Progenitor cell of endocrine pancreas (in vitro differentiated cells): ENCODE measurements around the gene PTRHD1. TPM values are rescaled to one million over a fixed set of nuclear protein-coding genes. Genes with fewer than 3 reads are reported as not detected.

Experiments used
- DNase-seq: peaks from one replicate; pipeline ENCODE4 v3.0.0; 2021; ENCODE audit warnings: low spot score; ENCODE audit not compliant: unreplicated experiment
- H3K27ac Mint-ChIP-seq: 2 replicates; pipeline ENCODE4 v1.8.0; 2021; ENCODE audit warnings: mild to moderate bottlenecking, moderate library complexity, mixed read lengths
- H3K27me3 Mint-ChIP-seq: 2 replicates; pipeline ENCODE4 v1.8.0; 2021; ENCODE audit warnings: mixed read lengths
- H3K36me3 Mint-ChIP-seq: 2 replicates; pipeline ENCODE4 v1.8.0; 2022; ENCODE audit warnings: mixed read lengths; ENCODE audit not compliant: insufficient read depth
- H3K4me1 Mint-ChIP-seq: 2 replicates; pipeline ENCODE4 v1.8.0; 2021; ENCODE audit warnings: low read depth, mixed read lengths
- H3K4me3 Mint-ChIP-seq: 2 replicates; pipeline ENCODE4 v1.8.0; 2021; ENCODE audit warnings: low read depth, mild to moderate bottlenecking, moderate library complexity, mixed read lengths
- H3K9me3 Mint-ChIP-seq: 2 replicates; pipeline ENCODE4 v1.8.0; 2021; ENCODE audit warnings: low read depth, mixed read lengths
- total RNA-seq: library from RNA; stranded (reverse); gene quantifications from 2 replicates; pipeline ENCODE4 v1.2.1, GENCODE V29; 2021
- TF ChIP-seq, protein P1 (sequence below): fragments of 200-600 bp; sonication (generic); IDR thresholded peaks from one replicate; pipeline ENCODE4 v1.5.0; 2021; ENCODE audit warnings: antibody characterized with exemption, mild to moderate bottlenecking; ENCODE audit not compliant: unreplicated experiment

PTRHD1 gene
- total RNA-seq, 1 donor from 2014 or later = 21.3 TPM

DNA sequence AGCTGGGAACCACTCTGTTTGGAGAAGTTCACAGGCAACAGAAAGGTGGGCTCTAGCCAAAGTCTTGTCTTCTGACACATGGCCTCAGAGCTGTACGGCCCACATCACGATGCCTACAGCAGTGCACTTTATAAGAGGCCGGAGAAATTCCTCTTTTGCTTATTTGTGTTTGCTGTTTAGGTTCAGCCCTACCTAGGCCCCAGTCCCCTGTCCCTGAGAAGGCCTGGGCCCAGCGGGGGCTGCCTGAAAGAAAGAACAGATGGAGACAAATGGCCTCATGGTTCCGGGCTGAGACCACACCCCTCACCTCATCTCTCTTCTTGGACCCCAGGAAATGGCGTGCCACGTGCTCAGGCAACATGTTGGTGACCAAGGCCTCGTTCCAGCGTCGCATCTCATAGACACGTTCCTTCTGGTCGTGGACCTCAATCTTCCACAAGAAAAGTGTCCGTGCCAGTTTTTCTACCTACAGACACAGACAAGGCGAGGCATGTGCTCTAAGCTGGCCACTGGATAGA lies 30.9 kb upstream of the PTRHD1 start:
- Mint-ChIP-seq H3K4me3 (no peak overlapping the region), H3K27me3 (no peaks in the 10 kb centered on the region), H3K36me3 (peaks cover 8% of the 10 kb centered on the region), H3K4me1 (peaks cover 2% of the 10 kb centered on the region), H3K9me3 (no peaks in the 10 kb centered on the region), H3K27ac (no peak overlapping the region)
- no peak for DNase-seq
- TF ChIP-seq, protein P1, sequence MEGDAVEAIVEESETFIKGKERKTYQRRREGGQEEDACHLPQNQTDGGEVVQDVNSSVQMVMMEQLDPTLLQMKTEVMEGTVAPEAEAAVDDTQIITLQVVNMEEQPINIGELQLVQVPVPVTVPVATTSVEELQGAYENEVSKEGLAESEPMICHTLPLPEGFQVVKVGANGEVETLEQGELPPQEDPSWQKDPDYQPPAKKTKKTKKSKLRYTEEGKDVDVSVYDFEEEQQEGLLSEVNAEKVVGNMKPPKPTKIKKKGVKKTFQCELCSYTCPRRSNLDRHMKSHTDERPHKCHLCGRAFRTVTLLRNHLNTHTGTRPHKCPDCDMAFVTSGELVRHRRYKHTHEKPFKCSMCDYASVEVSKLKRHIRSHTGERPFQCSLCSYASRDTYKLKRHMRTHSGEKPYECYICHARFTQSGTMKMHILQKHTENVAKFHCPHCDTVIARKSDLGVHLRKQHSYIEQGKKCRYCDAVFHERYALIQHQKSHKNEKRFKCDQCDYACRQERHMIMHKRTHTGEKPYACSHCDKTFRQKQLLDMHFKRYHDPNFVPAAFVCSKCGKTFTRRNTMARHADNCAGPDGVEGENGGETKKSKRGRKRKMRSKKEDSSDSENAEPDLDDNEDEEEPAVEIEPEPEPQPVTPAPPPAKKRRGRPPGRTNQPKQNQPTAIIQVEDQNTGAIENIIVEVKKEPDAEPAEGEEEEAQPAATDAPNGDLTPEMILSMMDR = no peak

DNA sequence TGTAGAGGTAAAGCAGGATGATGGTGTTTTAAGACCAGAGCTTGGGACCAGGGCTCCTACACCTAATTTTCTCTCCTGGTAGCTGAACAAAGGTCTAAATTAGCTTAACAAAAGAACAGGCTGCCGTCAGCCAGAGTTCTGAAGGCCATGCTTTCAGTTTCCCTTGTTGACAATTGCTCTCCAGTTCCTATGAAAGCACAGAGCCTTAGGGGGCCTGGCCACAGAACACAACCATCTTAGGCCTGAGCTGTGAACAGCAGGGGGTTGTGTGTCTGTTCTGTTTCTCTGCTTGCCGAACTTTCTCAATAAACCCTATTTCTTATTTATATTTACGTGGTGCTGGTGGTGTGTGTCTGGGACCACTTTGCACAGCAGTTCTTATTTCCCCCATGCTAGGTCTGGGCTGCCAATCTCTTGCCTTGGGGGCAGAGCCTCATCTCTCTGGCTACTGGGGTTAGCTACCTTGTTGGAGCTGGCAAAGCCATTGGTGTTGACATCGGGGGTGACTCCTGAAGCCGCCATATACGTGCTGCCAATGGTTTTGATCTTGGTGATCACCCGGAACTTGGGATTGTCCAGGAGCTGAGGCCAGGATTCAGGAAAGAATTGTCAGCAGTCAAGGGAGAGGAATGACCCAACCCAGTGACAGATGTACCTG lies 29.0 kb upstream of the PTRHD1 start:
- TF ChIP-seq, protein P1 = no peak
- H3K9me3 Mint-ChIP-seq = no peaks in the 10 kb centered on the region
- H3K36me3 Mint-ChIP-seq = peaks cover 11% of the 10 kb centered on the region
- H3K4me1 Mint-ChIP-seq = no peaks in the 10 kb centered on the region
- DNase-seq = no peak
- H3K27ac Mint-ChIP-seq = no peak overlapping the region
- no peaks in the 10 kb centered on the region for H3K27me3 Mint-ChIP-seq
- no peak overlapping the region for H3K4me3 Mint-ChIP-seq

DNA sequence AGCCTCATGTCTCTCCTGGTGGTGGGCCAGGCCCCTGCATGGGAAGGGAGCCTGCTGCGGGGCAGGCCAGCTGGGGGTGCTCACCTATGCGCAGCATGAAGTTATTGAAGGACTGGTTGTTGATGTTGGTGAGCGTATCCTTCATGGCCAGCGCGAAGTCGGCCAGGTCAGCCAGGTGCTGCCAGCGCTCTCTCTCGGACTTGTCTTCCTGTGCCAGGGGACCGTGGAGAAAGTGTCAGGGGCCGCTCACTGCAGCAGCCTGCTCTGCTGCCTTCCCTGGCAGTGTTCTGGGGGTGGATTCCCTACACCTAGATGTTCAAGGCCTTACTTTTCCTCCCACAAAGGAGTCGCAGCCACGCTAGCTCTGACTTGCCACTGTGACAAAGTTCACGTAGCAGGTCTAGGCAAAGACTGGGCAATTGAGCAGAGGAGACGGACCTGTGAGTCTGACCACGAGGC lies 28.3 kb upstream of the PTRHD1 start:
- H3K27me3 Mint-ChIP-seq = no peaks in the 10 kb centered on the region
- H3K36me3 Mint-ChIP-seq = peaks cover 11% of the 10 kb centered on the region
- H3K4me3 Mint-ChIP-seq = no peak overlapping the region
- H3K27ac Mint-ChIP-seq = peak overlapping the region; percentile 41
- TF ChIP-seq, protein P1 = no peak
- no peaks in the 10 kb centered on the region for H3K9me3 Mint-ChIP-seq
- no peak for DNase-seq
- H3K4me1 Mint-ChIP-seq = peaks cover 6% of the 10 kb centered on the region

DNA sequence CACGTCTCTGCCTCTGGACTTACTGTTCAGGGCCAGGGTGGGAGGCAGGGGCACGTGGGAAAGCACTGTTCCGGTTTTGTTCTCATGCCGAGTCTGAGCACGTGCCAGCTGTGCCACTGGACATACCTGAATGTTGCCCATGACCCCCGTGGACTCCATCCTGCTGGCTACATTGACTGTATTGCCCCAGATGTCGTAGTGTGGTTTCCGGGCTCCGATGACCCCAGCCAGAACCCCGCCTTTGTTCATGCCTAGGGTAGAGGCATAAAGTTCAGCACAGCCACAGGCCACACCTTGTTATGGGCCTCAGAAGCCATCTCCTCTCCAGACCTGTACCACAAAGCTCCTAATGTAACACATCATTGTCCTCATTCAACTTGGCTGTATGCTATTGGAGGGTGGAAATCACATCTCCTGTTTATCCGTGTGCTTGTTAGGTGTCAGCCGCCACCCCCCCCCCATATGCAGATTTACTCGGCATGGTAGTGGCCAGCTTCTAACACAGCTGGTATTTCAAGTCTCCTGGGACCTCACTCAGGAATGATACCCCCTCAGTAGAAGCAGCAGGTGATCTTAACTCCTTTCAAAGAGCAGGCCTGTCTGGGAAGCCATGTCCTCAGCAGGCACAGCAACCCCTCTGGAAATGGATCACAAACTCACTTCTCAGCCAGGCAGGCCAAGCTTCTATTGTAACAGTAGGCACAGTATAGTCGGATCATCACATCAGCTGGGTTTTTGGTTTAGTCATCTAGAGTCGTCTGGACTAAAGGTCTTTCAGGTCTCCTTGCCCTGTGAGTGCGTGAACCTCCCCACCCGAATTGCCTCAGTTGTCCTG lies 27.6 kb upstream of the PTRHD1 start:
- peaks cover 11% of the 10 kb centered on the region for H3K36me3 Mint-ChIP-seq
- H3K27me3 Mint-ChIP-seq = no peaks in the 10 kb centered on the region
- H3K4me1 Mint-ChIP-seq = peaks cover 11% of the 10 kb centered on the region
- TF ChIP-seq, protein P1 = no peak
- no peak for DNase-seq
- H3K9me3 Mint-ChIP-seq = no peaks in the 10 kb centered on the region
- no peak overlapping the region for H3K27ac Mint-ChIP-seq
- no peak overlapping the region for H3K4me3 Mint-ChIP-seq

DNA sequence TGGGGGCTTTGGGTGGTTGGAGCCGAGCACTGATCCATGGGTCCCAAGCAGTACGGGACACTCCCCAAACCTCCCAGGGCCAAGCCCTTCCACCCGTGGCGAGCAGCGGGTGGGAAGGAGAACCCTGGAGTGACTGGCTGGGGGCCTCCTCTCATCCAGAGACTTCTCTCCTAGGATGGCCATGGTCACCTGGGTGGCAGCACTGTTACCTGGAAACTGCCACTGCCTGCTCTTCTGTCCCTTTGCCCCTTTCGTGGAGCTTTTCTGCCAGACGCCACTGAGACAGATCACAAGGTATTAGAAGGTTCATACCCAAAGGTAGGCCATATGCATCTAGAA lies 27.0 kb upstream of the PTRHD1 start:
- Mint-ChIP-seq H3K27ac (no peak overlapping the region), H3K4me3 (no peak overlapping the region), H3K36me3 (peaks cover 10% of the 10 kb centered on the region), H3K27me3 (no peaks in the 10 kb centered on the region), H3K9me3 (no peaks in the 10 kb centered on the region), H3K4me1 (peaks cover 13% of the 10 kb centered on the region)
- TF ChIP-seq, protein P1 = no peak
- no peak for DNase-seq
